HepG2 (cell line): ENCODE measurements around the gene TUBB4B.

Experiments
- AHR ChIP-seq: IDR thresholded peaks from 2 replicates; pipeline ENCODE4 v1.6.1; 2018; ENCODE audit warnings: missing genetic modification reagents, missing compliant biosample characterization
- GZF1 ChIP-seq: sonication (generic); formaldehyde crosslinking; IDR thresholded peaks from 2 replicates; pipeline ENCODE4 v1.5.1; 2020; ENCODE audit warnings: mild to moderate bottlenecking, missing genetic modification reagents
- NFE2L2 ChIP-seq: fragments of 150-350 bp; IDR thresholded peaks from 2 replicates; pipeline ENCODE4 v1.6.1; 2014; ENCODE audit warnings: low read length
- POLR2A ChIP-seq, 2 experiments: IDR thresholded peaks; 2 replicates each; pipeline ENCODE4 v1.6.1; 2011; ENCODE audit warnings: low read depth in 2 of 2, low read length in 2 of 2, mild to moderate bottlenecking in 1 of 2, moderate library complexity in 1 of 2; ENCODE audit not compliant: insufficient read depth in 1 of 2
- POLR2AphosphoS5 ChIP-seq: IDR thresholded peaks from 2 replicates; pipeline ENCODE4 v1.6.1; 2012; ENCODE audit warnings: low read depth, low read length
- RAD21 ChIP-seq: fragments of 450-650 bp; formaldehyde crosslinking; IDR thresholded peaks from 2 replicates; pipeline ENCODE4 v1.5.0; 2020; ENCODE audit warnings: mild to moderate bottlenecking
- SMC3 ChIP-seq: IDR thresholded peaks from 2 replicates; pipeline ENCODE4 v1.6.1; 2011; ENCODE audit warnings: low read length, improper control_type of control experiment
- SRF ChIP-seq: IDR thresholded peaks from 2 replicates; pipeline ENCODE4 v1.6.1; 2011; ENCODE audit warnings: mild to moderate bottlenecking, low read depth, low read length, moderate library complexity
- THYN1 ChIP-seq: sonication (generic); formaldehyde crosslinking; IDR thresholded peaks from 2 replicates; pipeline ENCODE4 v1.8.1; 2023; ENCODE audit warnings: low read depth, mild to moderate bottlenecking, moderate library complexity, missing genetic modification reagents, borderline replicate concordance
- ZIK1 ChIP-seq: sonication (generic); formaldehyde crosslinking; IDR thresholded peaks from 2 replicates; pipeline ENCODE4 v1.5.0; 2020; ENCODE audit warnings: mild to moderate bottlenecking, low read depth, missing genetic modification reagents, borderline replicate concordance
- ZNF556 ChIP-seq: sonication (generic); formaldehyde crosslinking; IDR thresholded peaks from 2 replicates; pipeline ENCODE4 v1.4.0; 2020; ENCODE audit warnings: mild to moderate bottlenecking, missing genetic modification reagents, borderline replicate concordance
- TF ChIP-seq, protein P1 (sequence below): IDR thresholded peaks from 2 replicates; pipeline ENCODE4 v1.4.0; 2020; ENCODE audit warnings: mild to moderate bottlenecking, missing genetic modification reagents
- TF ChIP-seq, protein P2 (sequence below): sonication (generic); formaldehyde crosslinking; IDR thresholded peaks from 2 replicates; pipeline ENCODE4 v1.5.0; 2020; ENCODE audit warnings: mild to moderate bottlenecking, missing genetic modification reagents, moderate library complexity

DNA sequence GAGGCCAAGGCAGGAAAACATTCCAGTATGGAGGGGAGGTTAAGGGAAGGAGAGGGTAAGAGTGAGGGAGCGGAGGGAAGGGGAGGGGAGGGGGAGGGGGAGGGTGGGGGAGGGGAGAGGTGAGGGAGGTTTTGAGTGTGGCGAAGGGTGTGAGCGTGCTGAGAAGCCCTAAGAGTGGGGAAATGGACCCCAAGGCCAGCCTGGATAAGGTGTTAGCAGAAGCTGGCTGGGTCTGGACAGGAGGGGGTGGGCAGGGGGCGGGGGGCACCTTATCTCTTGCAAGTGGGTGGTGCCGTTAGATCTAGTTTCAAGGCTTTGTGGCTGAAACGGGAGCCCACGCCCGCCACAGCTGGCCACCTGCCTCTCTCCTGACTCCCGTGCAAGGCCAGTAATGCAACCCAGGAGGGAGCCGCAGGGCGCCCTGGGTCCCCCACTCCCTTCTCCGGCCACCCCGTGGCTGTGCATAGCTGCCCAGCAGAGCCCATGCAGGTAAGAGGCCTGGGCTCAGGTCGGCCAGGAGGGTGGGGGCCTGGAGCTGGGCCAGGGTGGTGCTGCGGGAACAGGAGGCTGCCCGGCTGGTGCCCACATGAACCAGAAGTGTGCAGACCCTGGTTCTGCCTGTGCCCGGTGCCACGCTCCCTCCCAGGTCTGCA lies 13.1 kb upstream of the TUBB4B start:
- TF ChIP-seq POLR2A (IDR thresholded peaks at IDR 0.05; ENCODE audit: insufficient read depth in 1 of 2, low read depth in 2 of 2, low read length in 2 of 2) = no peak
- no peak for TF ChIP-seq GZF1
- TF ChIP-seq, protein P1, sequence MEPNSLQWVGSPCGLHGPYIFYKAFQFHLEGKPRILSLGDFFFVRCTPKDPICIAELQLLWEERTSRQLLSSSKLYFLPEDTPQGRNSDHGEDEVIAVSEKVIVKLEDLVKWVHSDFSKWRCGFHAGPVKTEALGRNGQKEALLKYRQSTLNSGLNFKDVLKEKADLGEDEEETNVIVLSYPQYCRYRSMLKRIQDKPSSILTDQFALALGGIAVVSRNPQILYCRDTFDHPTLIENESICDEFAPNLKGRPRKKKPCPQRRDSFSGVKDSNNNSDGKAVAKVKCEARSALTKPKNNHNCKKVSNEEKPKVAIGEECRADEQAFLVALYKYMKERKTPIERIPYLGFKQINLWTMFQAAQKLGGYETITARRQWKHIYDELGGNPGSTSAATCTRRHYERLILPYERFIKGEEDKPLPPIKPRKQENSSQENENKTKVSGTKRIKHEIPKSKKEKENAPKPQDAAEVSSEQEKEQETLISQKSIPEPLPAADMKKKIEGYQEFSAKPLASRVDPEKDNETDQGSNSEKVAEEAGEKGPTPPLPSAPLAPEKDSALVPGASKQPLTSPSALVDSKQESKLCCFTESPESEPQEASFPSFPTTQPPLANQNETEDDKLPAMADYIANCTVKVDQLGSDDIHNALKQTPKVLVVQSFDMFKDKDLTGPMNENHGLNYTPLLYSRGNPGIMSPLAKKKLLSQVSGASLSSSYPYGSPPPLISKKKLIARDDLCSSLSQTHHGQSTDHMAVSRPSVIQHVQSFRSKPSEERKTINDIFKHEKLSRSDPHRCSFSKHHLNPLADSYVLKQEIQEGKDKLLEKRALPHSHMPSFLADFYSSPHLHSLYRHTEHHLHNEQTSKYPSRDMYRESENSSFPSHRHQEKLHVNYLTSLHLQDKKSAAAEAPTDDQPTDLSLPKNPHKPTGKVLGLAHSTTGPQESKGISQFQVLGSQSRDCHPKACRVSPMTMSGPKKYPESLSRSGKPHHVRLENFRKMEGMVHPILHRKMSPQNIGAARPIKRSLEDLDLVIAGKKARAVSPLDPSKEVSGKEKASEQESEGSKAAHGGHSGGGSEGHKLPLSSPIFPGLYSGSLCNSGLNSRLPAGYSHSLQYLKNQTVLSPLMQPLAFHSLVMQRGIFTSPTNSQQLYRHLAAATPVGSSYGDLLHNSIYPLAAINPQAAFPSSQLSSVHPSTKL (CRISPR knock-in tag) = no peak
- no peak for TF ChIP-seq RAD21 (CRISPR knock-in tag)
- TF ChIP-seq, protein P2, sequence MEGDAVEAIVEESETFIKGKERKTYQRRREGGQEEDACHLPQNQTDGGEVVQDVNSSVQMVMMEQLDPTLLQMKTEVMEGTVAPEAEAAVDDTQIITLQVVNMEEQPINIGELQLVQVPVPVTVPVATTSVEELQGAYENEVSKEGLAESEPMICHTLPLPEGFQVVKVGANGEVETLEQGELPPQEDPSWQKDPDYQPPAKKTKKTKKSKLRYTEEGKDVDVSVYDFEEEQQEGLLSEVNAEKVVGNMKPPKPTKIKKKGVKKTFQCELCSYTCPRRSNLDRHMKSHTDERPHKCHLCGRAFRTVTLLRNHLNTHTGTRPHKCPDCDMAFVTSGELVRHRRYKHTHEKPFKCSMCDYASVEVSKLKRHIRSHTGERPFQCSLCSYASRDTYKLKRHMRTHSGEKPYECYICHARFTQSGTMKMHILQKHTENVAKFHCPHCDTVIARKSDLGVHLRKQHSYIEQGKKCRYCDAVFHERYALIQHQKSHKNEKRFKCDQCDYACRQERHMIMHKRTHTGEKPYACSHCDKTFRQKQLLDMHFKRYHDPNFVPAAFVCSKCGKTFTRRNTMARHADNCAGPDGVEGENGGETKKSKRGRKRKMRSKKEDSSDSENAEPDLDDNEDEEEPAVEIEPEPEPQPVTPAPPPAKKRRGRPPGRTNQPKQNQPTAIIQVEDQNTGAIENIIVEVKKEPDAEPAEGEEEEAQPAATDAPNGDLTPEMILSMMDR (CRISPR knock-in tag) = no peak
- no peak for TF ChIP-seq SMC3
- TF ChIP-seq POLR2AphosphoS5 = no peak
- no peak for TF ChIP-seq NFE2L2
- no peak for TF ChIP-seq ZNF556 (CRISPR knock-in tag)
- no peak for TF ChIP-seq ZIK1
- no peak for TF ChIP-seq AHR
- no peak for TF ChIP-seq SRF
- TF ChIP-seq THYN1 (CRISPR knock-in tag) = no peak
